SK-N-SH (cell line): ENCODE results near the gene PIK3IP1. TPM values are rescaled to one million over a fixed set of nuclear protein-coding genes. Genes with fewer than 3 reads are reported as not detected.

Source experiments
- CTCF ChIA-PET: fragments of 300-600, 350-600 bp; formaldehyde crosslinking; extraction: SDS; loops from one replicate; lab custom pipeline; 2021; lab: Yijun Ruan, JAX
- POLR2A ChIA-PET: fragments of 350-600 bp; sonication (Branson Sonifier 250); formaldehyde crosslinking; extraction: SDS; loops from one replicate; lab custom pipeline; 2020; ENCODE audit warnings: antibody characterized with exemption, inconsistent platforms; lab: Yijun Ruan, JAX
- DNase-seq: peaks from one replicate; pipeline ENCODE4 v3.0.0; 2012
- H2AFZ ChIP-seq: fragments of 200-600 bp; sonication (generic); 2 replicates; pipeline ENCODE4 v1.8.1; 2016; ENCODE audit warnings: antibody characterized with exemption, mild to moderate bottlenecking, low read depth
- H3F3A ChIP-seq: fragments of 200-600 bp; sonication (generic); replicated peaks from 2 replicates; pipeline ENCODE3; 2016; ENCODE audit warnings: antibody characterized with exemption, mild to moderate bottlenecking; ENCODE audit not compliant: insufficient read depth
- H3K27ac ChIP-seq, 2 experiments: fragments of 200-500 bp in 1 of 2; fragments of 200-600 bp in 1 of 2; sonication (Bioruptor generic) in 1 of 2; sonication (generic), shearing (Covaris generic) in 1 of 2; 2 replicates each; pipeline versions ENCODE4 v1.5.1 to v1.6.1; 2014 to 2016; ENCODE audit warnings: low read depth in 2 of 2, inconsistent platforms in 1 of 2, low read length in 1 of 2, mild to moderate bottlenecking in 1 of 2, mixed read lengths in 1 of 2
- H3K27me3 ChIP-seq: fragments of 200-600 bp; sonication (generic), shearing (Covaris generic); 2 replicates; pipeline ENCODE4 v1.6.1; 2016; ENCODE audit warnings: mixed run types; ENCODE audit not compliant: insufficient read depth
- H3K36me3 ChIP-seq, 2 experiments: fragments of 200-500 bp in 1 of 2; fragments of 200-600 bp in 1 of 2; sonication (Bioruptor generic) in 1 of 2; sonication (generic) in 1 of 2; replicated peaks in 1 of 2; 2 replicates each; pipeline versions ENCODE3 to v1.5.1; 2014 to 2016; ENCODE audit warnings: low read length in 1 of 2, mild to moderate bottlenecking in 1 of 2; ENCODE audit not compliant: insufficient read depth in 2 of 2, control insufficient read depth in 1 of 2
- H3K4me1 ChIP-seq, 2 experiments: fragments of 200-500 bp in 1 of 2; fragments of 200-600 bp in 1 of 2; sonication (Bioruptor generic) in 1 of 2; sonication (generic), shearing (Covaris generic) in 1 of 2; 2 replicates each; pipeline versions ENCODE4 v1.5.1 to v1.6.1; 2014 to 2016; ENCODE audit warnings: low read depth in 1 of 2, low read length in 1 of 2, mixed run types in 1 of 2; ENCODE audit not compliant: insufficient read depth in 2 of 2, control insufficient read depth in 1 of 2
- H3K4me2 ChIP-seq: fragments of 200-600 bp; sonication (generic), shearing (Covaris generic); 2 replicates; pipeline ENCODE4 v1.6.1; 2017; ENCODE audit warnings: mixed run types
- H3K4me3 ChIP-seq, 2 experiments: fragments of 200-500 bp in 1 of 2; fragments of 200-600 bp in 1 of 2; sonication (Bioruptor generic) in 1 of 2; sonication (generic), shearing (Covaris generic) in 1 of 2; 2 replicates each; pipeline versions ENCODE4 v1.5.1 to v1.8.1; 2014 to 2016; ENCODE audit warnings: low read depth in 2 of 2, inconsistent platforms in 1 of 2, low read length in 1 of 2, mild to moderate bottlenecking in 1 of 2, mixed read lengths in 1 of 2, moderate library complexity in 1 of 2
- H3K79me2 ChIP-seq: fragments of 200-600 bp; sonication (generic); 2 replicates; pipeline ENCODE4 v1.8.1; 2017; ENCODE audit warnings: mild to moderate bottlenecking; ENCODE audit not compliant: insufficient read depth
- H3K9ac ChIP-seq: fragments of 200-600 bp; sonication (generic); 2 replicates; pipeline ENCODE4 v1.6.1; 2017; ENCODE audit warnings: mixed run types
- H3K9me2 ChIP-seq: fragments of 200-600 bp; sonication (generic); 2 replicates; pipeline ENCODE4 v1.6.1; 2017; ENCODE audit warnings: mixed run types
- H3K9me3 ChIP-seq: fragments of 200-600 bp; sonication (generic); 2 replicates; pipeline ENCODE4 v1.6.1; 2017; ENCODE audit warnings: mixed run types, mild to moderate bottlenecking, moderate library complexity
- H4K20me1 ChIP-seq: fragments of 200-600 bp; sonication (generic); 2 replicates; pipeline ENCODE4 v1.6.1; 2017; ENCODE audit warnings: mild to moderate bottlenecking, mixed run types; ENCODE audit not compliant: insufficient read depth
- GABPA ChIP-seq: IDR thresholded peaks from 2 replicates; pipeline ENCODE4 v1.4.0; 2012; ENCODE audit warnings: low read depth, mild to moderate bottlenecking
- GATA2 ChIP-seq: sonication (generic); formaldehyde crosslinking; IDR thresholded peaks from 2 replicates; pipeline ENCODE4 v1.5.0; 2020; ENCODE audit warnings: mild to moderate bottlenecking, missing genetic modification reagents
- IRF3 ChIP-seq: fragments of 150-350 bp; IDR thresholded peaks from 2 replicates; pipeline ENCODE4 v1.6.1; 2016; ENCODE audit warnings: mild to moderate bottlenecking, low read depth, low read length
- NFIC ChIP-seq: IDR thresholded peaks from 2 replicates; pipeline ENCODE4 v1.4.0; 2012; ENCODE audit warnings: borderline replicate concordance
- PBX3 ChIP-seq: IDR thresholded peaks from 2 replicates; pipeline ENCODE4; 2012
- POLR2AphosphoS5 ChIP-seq: IDR thresholded peaks from 2 replicates; pipeline ENCODE4 v1.6.1; 2012; ENCODE audit warnings: low read depth, low read length
- RAD21 ChIP-seq: IDR thresholded peaks from 2 replicates; pipeline ENCODE4 v1.6.1; 2012; ENCODE audit warnings: mild to moderate bottlenecking, low read length
- RCOR1 ChIP-seq: fragments of 150-350 bp; IDR thresholded peaks from 2 replicates; pipeline ENCODE4 v1.6.1; 2017; ENCODE audit warnings: antibody characterized with exemption, low read length
- SIN3A ChIP-seq: IDR thresholded peaks from 2 replicates; pipeline ENCODE4 v1.6.1; 2012; ENCODE audit warnings: low read depth, mild to moderate bottlenecking, low read length, moderate library complexity, borderline replicate concordance
- TCF12 ChIP-seq: IDR thresholded peaks from 2 replicates; pipeline ENCODE4 v1.4.0; 2012
- USF1 ChIP-seq: IDR thresholded peaks from 2 replicates; pipeline ENCODE4 v1.4.0; 2012; ENCODE audit warnings: low read depth, borderline replicate concordance
- ZBTB33 ChIP-seq: IDR thresholded peaks from 2 replicates; pipeline ENCODE4 v1.4.0; 2012; ENCODE audit warnings: low read depth, borderline replicate concordance
- WGBS: methylation state at CpG from one replicate; pipeline ENCODE4 v1.1.6; 2017; ENCODE audit warnings: low lambda C conversion rate; 5-methylcytosine and 5-hydroxymethylcytosine counted together
- polyA plus RNA-seq, 3 experiments: library from polyadenylated mRNA; depleted of rRNA; stranded (reverse); fragments of >200 nt; gene quantifications; 2 replicates each; pipeline ENCODE4 v1.2.3, GENCODE V29; 2012

Gene PIK3IP1
- polyA plus RNA-seq, 1 of the 3 experiments (the other 2 are of a cell fraction): 8.6 TPM

GRCh38 chr22:31275018-31275417 lies 17.3 kb downstream of the PIK3IP1 start (continued):
- no peak for TF ChIP-seq GATA2 (CRISPR knock-in tag)
- TF ChIP-seq GABPA: no peak
- no peak for TF ChIP-seq USF1
- TF ChIP-seq RAD21: no peak
- no peak for TF ChIP-seq NFIC
- no peak for TF ChIP-seq RCOR1
- no peak for TF ChIP-seq IRF3
- no peak for TF ChIP-seq SIN3A
- TF ChIP-seq, all 33 proteins: peak for 0

GRCh38 chr22:31274017-31274416 lies 18.3 kb downstream of the PIK3IP1 start:
- no peak for TF ChIP-seq ZBTB33
- no peak for TF ChIP-seq NFIC
- no peak for TF ChIP-seq POLR2AphosphoS5
- TF ChIP-seq IRF3: no peak
- TF ChIP-seq PBX3: no peak
- TF ChIP-seq TCF12: no peak
- Histone ChIP-seq H3K4me3 (no peak overlapping the region), H3K36me3 (peaks cover 38 to 54% of the 10 kb centered on the region in 2 experiments), H3K27ac (no peak overlapping the region), H3K9me2 (no peaks in the 10 kb centered on the region), H3K4me1 (no peaks in the 10 kb centered on the region; a peak in 1 of 4 replicates), H3F3A (peaks cover 3% of the 10 kb centered on the region), H4K20me1 (no peaks in the 10 kb centered on the region), H3K4me2 (no peak overlapping the region), H3K79me2 (no peaks in the 10 kb centered on the region), H3K9ac (no peak overlapping the region), H3K27me3 (no peaks in the 10 kb centered on the region), H3K9me3 (no peaks in the 10 kb centered on the region), H2AFZ (no peak overlapping the region)
- WGBS: 56% methylated on average over 2 of the region's 3 CpGs
- DNase-seq: no peak
- POLR2A ChIA-PET: no interaction called here
- CTCF ChIA-PET: interaction anchor here (0.6 to 6.9 kb wide), 16 partner anchors 8 to 1995 kb away, joined by 3 to 151 read pairs (median 14); partner anchors contain the start of gene LIMK2
